ENCODE data around the gene IGSF3. TPM values are rescaled to one million over a fixed set of nuclear protein-coding genes. Genes with fewer than 3 reads are reported as not detected.
"Not testable (repeated sequence)": the region's sequence is repeated elsewhere in the genome, so short reads cannot be mapped to it uniquely, and the experiment has no call there.

The IGSF3 gene
- polyA plus RNA-seq, 1 donor (not counting 4 experiments of a cell fraction or from before 2014, with no cell fraction given) = 47.4 TPM

DNA sequence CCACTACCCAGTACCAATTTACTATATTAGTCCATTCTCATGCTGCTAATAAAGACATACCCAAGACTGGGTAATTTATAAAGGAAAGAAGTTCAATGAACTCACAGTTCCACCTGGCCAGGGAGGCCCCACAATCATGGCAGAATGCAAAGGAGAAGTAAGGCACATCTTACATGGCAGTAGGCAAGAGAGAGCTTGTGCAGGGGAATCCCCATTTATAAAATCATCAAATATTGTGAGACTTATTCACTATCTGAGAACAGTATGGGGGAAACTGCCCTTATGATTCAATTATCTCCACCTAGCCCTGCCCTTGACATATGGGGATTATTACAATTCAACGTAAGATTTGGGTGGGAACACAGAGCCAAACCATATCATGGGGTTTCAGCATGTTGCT is 103.1 kb downstream of the IGSF3 start:
- Histone ChIP-seq H3K4me1 (ENCODE audit: control insufficient read depth, extremely low read depth, insufficient read depth, low read length) (peaks cover 8% of the 10 kb centered on the region), H4K20me1 (ENCODE audit: control insufficient read depth, extremely low read depth, insufficient read depth, low read length) (peaks cover 2% of the 10 kb centered on the region), H3K9me1 (ENCODE audit: control insufficient read depth, extremely low read depth, insufficient read depth, low read length) (no peaks in the 10 kb centered on the region), H3K27me3 (ENCODE audit: control insufficient read depth, extremely low read depth, insufficient read depth, low read length) (no peaks in the 10 kb centered on the region), H3K36me3 (ENCODE audit: control insufficient read depth in 2 of 2, extremely low read depth in 1 of 2, insufficient read depth in 2 of 2, low read length in 2 of 2) (peaks cover 3 to 4% of the 10 kb centered on the region in 2 experiments), H3K4me2 (ENCODE audit: control insufficient read depth, extremely low read depth, insufficient read depth, low read depth, low read length) (no peak overlapping the region), H3K9me3 (ENCODE audit: control insufficient read depth, low read depth, low read length) (peaks cover 2% of the 10 kb centered on the region), H3K79me2 (ENCODE audit: control insufficient read depth, insufficient read depth, low read length) (peaks cover 47% of the 10 kb centered on the region), H3K4me3 (ENCODE audit: control insufficient read depth in 2 of 3, extremely low read depth in 1 of 3, insufficient read depth in 2 of 3, low read depth in 1 of 3, low read length in 3 of 3) (no peak overlapping the region), H3K27ac (ENCODE audit: control insufficient read depth, insufficient read depth, low read length) (no peak overlapping the region), H2AFZ (ENCODE audit: control insufficient read depth, low read length) (no peak overlapping the region), H3K9ac (ENCODE audit: control insufficient read depth, extremely low read depth, insufficient read depth, low read length) (no peak overlapping the region)
- DNase-seq (ENCODE audit: low read depth, low spot score) = no peak
- no peak for FAIRE-seq
- TF ChIP-seq, protein P1, sequence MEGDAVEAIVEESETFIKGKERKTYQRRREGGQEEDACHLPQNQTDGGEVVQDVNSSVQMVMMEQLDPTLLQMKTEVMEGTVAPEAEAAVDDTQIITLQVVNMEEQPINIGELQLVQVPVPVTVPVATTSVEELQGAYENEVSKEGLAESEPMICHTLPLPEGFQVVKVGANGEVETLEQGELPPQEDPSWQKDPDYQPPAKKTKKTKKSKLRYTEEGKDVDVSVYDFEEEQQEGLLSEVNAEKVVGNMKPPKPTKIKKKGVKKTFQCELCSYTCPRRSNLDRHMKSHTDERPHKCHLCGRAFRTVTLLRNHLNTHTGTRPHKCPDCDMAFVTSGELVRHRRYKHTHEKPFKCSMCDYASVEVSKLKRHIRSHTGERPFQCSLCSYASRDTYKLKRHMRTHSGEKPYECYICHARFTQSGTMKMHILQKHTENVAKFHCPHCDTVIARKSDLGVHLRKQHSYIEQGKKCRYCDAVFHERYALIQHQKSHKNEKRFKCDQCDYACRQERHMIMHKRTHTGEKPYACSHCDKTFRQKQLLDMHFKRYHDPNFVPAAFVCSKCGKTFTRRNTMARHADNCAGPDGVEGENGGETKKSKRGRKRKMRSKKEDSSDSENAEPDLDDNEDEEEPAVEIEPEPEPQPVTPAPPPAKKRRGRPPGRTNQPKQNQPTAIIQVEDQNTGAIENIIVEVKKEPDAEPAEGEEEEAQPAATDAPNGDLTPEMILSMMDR (optimal IDR thresholded peaks at IDR 0.05 in 1 of 3, IDR thresholded peaks at IDR 0.05 in 1 of 3, conservative IDR thresholded peaks at IDR 0.05 in 1 of 3; ENCODE audit: extremely low read depth in 1 of 3, insufficient read depth in 2 of 3, low read length in 3 of 3) = no peak
- no peak for TF ChIP-seq EZH2 (IDR thresholded peaks at IDR 0.05; ENCODE audit: low read length)
- dilution Hi-C loops (cut with MboI; ENCODE audit: extremely low pct_ligation_motif_present, low sequenced_read_pairs) = no loop called here

DNA sequence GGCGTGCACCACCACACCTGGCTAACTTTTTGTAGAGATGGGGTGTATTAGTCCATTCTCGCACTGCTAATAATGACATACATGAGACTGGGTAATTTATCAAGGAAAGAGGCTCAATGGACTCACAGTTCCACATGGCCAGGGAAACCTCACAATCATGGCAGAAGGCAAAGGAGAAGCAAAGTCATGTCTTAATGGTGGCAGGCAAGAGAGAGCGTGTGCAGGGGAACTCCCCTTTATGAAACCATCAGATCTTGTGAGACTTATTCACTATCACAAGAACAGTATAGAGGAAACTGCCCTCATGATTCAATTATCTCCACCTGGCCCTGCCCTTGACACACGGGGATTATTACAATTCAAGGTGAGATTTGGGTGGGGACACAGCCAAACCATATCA is 105.1 kb downstream of the IGSF3 start:
- H4K20me1 ChIP-seq (ENCODE audit: control insufficient read depth, extremely low read depth, insufficient read depth, low read length); H3K4me1 ChIP-seq (ENCODE audit: control insufficient read depth, extremely low read depth, insufficient read depth, low read length); H3K27me3 ChIP-seq (ENCODE audit: control insufficient read depth, extremely low read depth, insufficient read depth, low read length); H3K4me2 ChIP-seq (ENCODE audit: control insufficient read depth, extremely low read depth, insufficient read depth, low read depth, low read length); dilution Hi-C loops (cut with MboI; ENCODE audit: extremely low pct_ligation_motif_present, low sequenced_read_pairs); H3K9me3 ChIP-seq (ENCODE audit: control insufficient read depth, low read depth, low read length); H3K4me3 ChIP-seq (ENCODE audit: control insufficient read depth in 2 of 3, extremely low read depth in 1 of 3, insufficient read depth in 2 of 3, low read depth in 1 of 3, low read length in 3 of 3); H3K9ac ChIP-seq (ENCODE audit: control insufficient read depth, extremely low read depth, insufficient read depth, low read length); DNase-seq (ENCODE audit: low read depth, low spot score); FAIRE-seq; H3K9me1 ChIP-seq (ENCODE audit: control insufficient read depth, extremely low read depth, insufficient read depth, low read length); H3K36me3 ChIP-seq (ENCODE audit: control insufficient read depth in 2 of 2, extremely low read depth in 1 of 2, insufficient read depth in 2 of 2, low read length in 2 of 2); H2AFZ ChIP-seq (ENCODE audit: control insufficient read depth, low read length); H3K27ac ChIP-seq (ENCODE audit: control insufficient read depth, insufficient read depth, low read length): not testable (repeated sequence)
- peaks cover 35% of the 10 kb centered on the region for H3K79me2 ChIP-seq (ENCODE audit: control insufficient read depth, insufficient read depth, low read length)

DNA sequence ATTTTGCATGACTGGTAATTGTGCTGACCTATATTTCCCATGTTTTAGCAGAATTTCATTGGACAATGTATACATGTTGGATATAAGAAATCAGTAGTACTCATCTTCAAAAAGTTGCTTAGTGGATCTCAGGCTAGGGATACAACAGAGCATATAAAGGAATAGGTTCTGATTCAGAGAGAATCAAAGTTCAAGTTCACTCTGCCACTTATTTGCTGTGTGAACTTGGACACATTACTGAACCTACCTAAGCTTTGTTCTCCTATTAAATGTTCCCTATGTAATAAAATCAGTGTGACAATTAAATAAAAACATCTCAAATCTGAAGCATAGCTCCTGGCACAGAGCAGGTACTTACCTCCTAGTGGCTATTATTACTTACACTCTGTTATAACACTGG is 106.0 kb downstream of the IGSF3 start:
- Histone ChIP-seq H3K4me2 (ENCODE audit: control insufficient read depth, extremely low read depth, insufficient read depth, low read depth, low read length) (no peak overlapping the region), H3K9ac (ENCODE audit: control insufficient read depth, extremely low read depth, insufficient read depth, low read length) (no peak overlapping the region), H3K79me2 (ENCODE audit: control insufficient read depth, insufficient read depth, low read length) (peaks cover 30% of the 10 kb centered on the region), H3K9me3 (ENCODE audit: control insufficient read depth, low read depth, low read length) (peaks cover 2% of the 10 kb centered on the region), H3K4me3 (ENCODE audit: control insufficient read depth in 2 of 3, extremely low read depth in 1 of 3, insufficient read depth in 2 of 3, low read depth in 1 of 3, low read length in 3 of 3) (no peak overlapping the region), H3K27me3 (ENCODE audit: control insufficient read depth, extremely low read depth, insufficient read depth, low read length) (no peaks in the 10 kb centered on the region), H3K27ac (ENCODE audit: control insufficient read depth, insufficient read depth, low read length) (no peak overlapping the region), H3K36me3 (ENCODE audit: control insufficient read depth in 2 of 2, extremely low read depth in 1 of 2, insufficient read depth in 2 of 2, low read length in 2 of 2) (peaks cover 0 to 3% of the 10 kb centered on the region in 2 experiments), H3K4me1 (ENCODE audit: control insufficient read depth, extremely low read depth, insufficient read depth, low read length) (peaks cover 9% of the 10 kb centered on the region), H4K20me1 (ENCODE audit: control insufficient read depth, extremely low read depth, insufficient read depth, low read length) (no peaks in the 10 kb centered on the region), H3K9me1 (ENCODE audit: control insufficient read depth, extremely low read depth, insufficient read depth, low read length) (no peaks in the 10 kb centered on the region), H2AFZ (ENCODE audit: control insufficient read depth, low read length) (no peak overlapping the region)
- TF ChIP-seq EZH2 (IDR thresholded peaks at IDR 0.05; ENCODE audit: low read length) = no peak
- TF ChIP-seq, protein P1 (optimal IDR thresholded peaks at IDR 0.05 in 1 of 3, IDR thresholded peaks at IDR 0.05 in 1 of 3, conservative IDR thresholded peaks at IDR 0.05 in 1 of 3; ENCODE audit: extremely low read depth in 1 of 3, insufficient read depth in 2 of 3, low read length in 3 of 3) = no peak
- no peak for DNase-seq (ENCODE audit: low read depth, low spot score)
- dilution Hi-C loops (cut with MboI; ENCODE audit: extremely low pct_ligation_motif_present, low sequenced_read_pairs) = no loop called here
- no peak for FAIRE-seq

All from keratinocyte (primary cell).